GM12878 (cell line): ENCODE data around the gene GSG1L. TPM values are rescaled to one million over a fixed set of nuclear protein-coding genes. Genes with fewer than 3 reads are reported as not detected.

ENCODE experiments used
- ATAC-seq: fragments of 200-7000 bp; cut with Tn5 transposase; 3 replicates; pipeline ENCODE4 v1.9.1; 2020; ENCODE audit warnings: mild to moderate bottlenecking, moderate library complexity
- BruUV-seq: library from RNA; stranded (reverse); fragments of 400-500 nt; replicated peaks from 2 replicates; lab custom pipeline; 2021; lab: Mats Ljungman, UMichigan
- CTCF ChIA-PET: fragments of 300-600 bp; sonication (Branson Sonifier 250); formaldehyde crosslinking; extraction: SDS; loops from one replicate; lab custom pipeline; 2021; ENCODE audit warnings: inconsistent platforms; lab: Yijun Ruan, JAX
- POLR2A ChIA-PET: fragments of 350-600 bp; formaldehyde crosslinking; extraction: SDS; loops from one replicate; lab custom pipeline; 2021; ENCODE audit warnings: inconsistent platforms; lab: Charles Lee
- RAD21 ChIA-PET: fragments of 300-600 bp; sonication (Branson Sonifier 250); formaldehyde crosslinking; loops from one replicate; lab custom pipeline; 2023; ENCODE audit warnings: antibody characterized with exemption; ENCODE audit not compliant: unreplicated experiment; lab: Charles Lee
- SMC1A ChIA-PET: fragments of 300-600 bp; sonication (Branson Sonifier 250); formaldehyde crosslinking; loops from one replicate; lab custom pipeline; 2023; ENCODE audit not compliant: unreplicated experiment, uncharacterized antibody; lab: Charles Lee
- DNase-seq: peaks from one replicate; pipeline ENCODE4 v3.0.0-alpha.2; 2011; ENCODE audit warnings: low read depth, low spot score
- FAIRE-seq: peaks from 3 replicates; lab custom pipeline; 2011; peaks lifted over from hg19 to GRCh38; lab: Jason Lieb, UNC
- H2AFZ ChIP-seq: 2 replicates; pipeline ENCODE4 v1.6.0; 2011; ENCODE audit warnings: low read depth, low read length, control low read depth; ENCODE audit not compliant: control insufficient read depth
- H3K27ac ChIP-seq: 2 replicates; pipeline ENCODE4 v1.5.1; 2011; ENCODE audit warnings: control low read depth; ENCODE audit not compliant: control insufficient read depth, insufficient read depth
- H3K27me3 ChIP-seq, 2 experiments: replicated peaks in 1 of 2; 2 replicates each; pipeline versions ENCODE4 v1.6.0 to v1.6.1; 2011; ENCODE audit warnings: low read length in 1 of 2; ENCODE audit not compliant: control insufficient read depth in 2 of 2, insufficient read depth in 2 of 2
- H3K36me3 ChIP-seq, 2 experiments: 2 replicates each; pipeline ENCODE4 v1.5.1; 2011; ENCODE audit warnings: low read length in 1 of 2; ENCODE audit not compliant: control insufficient read depth in 2 of 2, insufficient read depth in 2 of 2
- H3K4me1 ChIP-seq: 2 replicates; pipeline ENCODE4 v1.6.1; 2011; ENCODE audit warnings: mild to moderate bottlenecking, low read length, moderate library complexity, mixed read lengths; ENCODE audit not compliant: control insufficient read depth, insufficient read depth
- H3K4me2 ChIP-seq: 2 replicates; pipeline ENCODE4 v1.6.0; 2011; ENCODE audit warnings: control low read depth; ENCODE audit not compliant: control insufficient read depth, insufficient read depth
- H3K4me3 ChIP-seq: fragments of 200-600 bp; sonication (generic); 2 replicates; pipeline ENCODE4 v1.5.1; 2016
- H3K79me2 ChIP-seq: 2 replicates; pipeline ENCODE4 v1.6.0; 2011; ENCODE audit warnings: low read length; ENCODE audit not compliant: control insufficient read depth, insufficient read depth
- H3K9ac ChIP-seq: 2 replicates; pipeline ENCODE4 v1.8.0; 2011; ENCODE audit warnings: low read length, control low read depth, mixed read lengths; ENCODE audit not compliant: control insufficient read depth, insufficient read depth
- H3K9me3 ChIP-seq: replicated peaks from 3 replicates; pipeline ENCODE4 v1.5.1; 2011; ENCODE audit warnings: mild to moderate bottlenecking, low read length; ENCODE audit not compliant: control insufficient read depth, insufficient read depth
- H4K20me1 ChIP-seq: 2 replicates; pipeline ENCODE4 v1.6.0; 2011; ENCODE audit not compliant: control insufficient read depth, insufficient read depth
- BMI1 ChIP-seq: fragments of 450-650 bp; IDR thresholded peaks from 2 replicates; pipeline ENCODE4 v1.6.1; 2016; ENCODE audit warnings: mild to moderate bottlenecking, moderate library complexity, borderline replicate concordance
- EED ChIP-seq: sonication (generic); IDR thresholded peaks from 2 replicates; pipeline ENCODE4 v1.6.1; 2016; ENCODE audit warnings: antibody characterized with exemption, low read depth
- EZH2 ChIP-seq: IDR thresholded peaks from 2 replicates; pipeline ENCODE4 v1.6.1; 2012; ENCODE audit warnings: low read depth, mild to moderate bottlenecking, control low read depth, inconsistent platforms, low read length, borderline replicate concordance; ENCODE audit not compliant: control insufficient read depth
- FOXK2 ChIP-seq: fragments of 450-650 bp; IDR thresholded peaks from 2 replicates; pipeline ENCODE4 v1.6.1; 2017; ENCODE audit warnings: mild to moderate bottlenecking, moderate library complexity
- FOXM1 ChIP-seq: IDR thresholded peaks from 2 replicates; pipeline ENCODE4 v1.6.1; 2012; ENCODE audit warnings: low read depth, mild to moderate bottlenecking, inconsistent platforms, low read length, moderate library complexity
- JUND ChIP-seq: IDR thresholded peaks from 2 replicates; pipeline ENCODE4 v1.6.1; 2012; ENCODE audit warnings: low read depth, mild to moderate bottlenecking, low read length, improper control_type of control experiment, moderate library complexity
- MEF2B ChIP-seq: fragments of 450-650 bp; IDR thresholded peaks from 2 replicates; pipeline ENCODE4 v1.6.1; 2018; ENCODE audit warnings: mild to moderate bottlenecking, moderate library complexity; ENCODE audit not compliant: partially characterized antibody, poor library complexity, severe bottlenecking
- MTA3 ChIP-seq: IDR thresholded peaks from 2 replicates; pipeline ENCODE4 v1.6.1; 2012; ENCODE audit warnings: low read length, inconsistent platforms, borderline replicate concordance
- NFXL1 ChIP-seq: fragments of 450-650 bp; IDR thresholded peaks from 2 replicates; pipeline ENCODE4 v1.6.1; 2017; ENCODE audit warnings: antibody characterized with exemption, mild to moderate bottlenecking, borderline replicate concordance
- SMAD5 ChIP-seq: IDR thresholded peaks from 2 replicates; pipeline ENCODE4 v1.6.1; 2016; ENCODE audit warnings: antibody characterized with exemption, low read depth
- SREBF1 ChIP-seq: IDR thresholded peaks from 2 replicates; pipeline ENCODE4 v1.6.1; 2012; ENCODE audit warnings: mild to moderate bottlenecking, low read length
- STAT1 ChIP-seq: fragments of 450-650 bp; conservative IDR thresholded peaks from 2 replicates; pipeline ENCODE4 v1.6.1; 2014; ENCODE audit warnings: antibody characterized with exemption, mild to moderate bottlenecking
- SUZ12 ChIP-seq: fragments of 200-600 bp; sonication (generic); IDR thresholded peaks from one replicate; pipeline ENCODE4 v1.6.1; 2018; ENCODE audit warnings: antibody characterized with exemption, mild to moderate bottlenecking; ENCODE audit not compliant: unreplicated experiment
- WRNIP1 ChIP-seq: IDR thresholded peaks from 2 replicates; pipeline ENCODE4 v1.6.1; 2011; ENCODE audit warnings: low read depth, low read length, improper control_type of control experiment, borderline replicate concordance
- YY1 ChIP-seq: IDR thresholded peaks from 2 replicates; pipeline ENCODE4 v1.6.1; 2011; ENCODE audit warnings: low read depth, mild to moderate bottlenecking, low read length
- ZNF384 ChIP-seq: IDR thresholded peaks from 2 replicates; pipeline ENCODE4 v1.6.1; 2012; ENCODE audit warnings: low read depth, mild to moderate bottlenecking, low read length, improper control_type of control experiment, borderline replicate concordance
- ZZZ3 ChIP-seq: IDR thresholded peaks from 2 replicates; pipeline ENCODE4 v1.6.1; 2011; ENCODE audit warnings: low read depth; ENCODE audit not compliant: control insufficient read depth, insufficient read length
- WGBS: methylation state at CpG from one replicate; pipeline ENCODE4 v1.1.6; 2016; ENCODE audit warnings: low lambda C conversion rate; ENCODE audit not compliant: insufficient replicate concordance, insufficient coverage; ENCODE audit errors: missing lambda C conversion rate; 5-methylcytosine and 5-hydroxymethylcytosine counted together
- in situ Hi-C: fragments of 300-500 bp; cut with MboI; formaldehyde crosslinking; loops from 9 replicates; pipeline ENCODE4 v1.14.3; 2018; ENCODE audit warnings: mixed read lengths
- intact Hi-C: fragments of 100-400 bp; cut with micrococcal nuclease; formaldehyde crosslinking; loops from one replicate; pipeline ENCODE4 v1.14.2; 2022; ENCODE audit not compliant: unreplicated experiment
- polyA plus RNA-seq, 11 experiments: library from polyadenylated mRNA; depleted of rRNA in 4 of 11; unstranded in 6 of 11; stranded (reverse) in 5 of 11; fragments of >200 nt; fragmentation: Nextera tagmentation in 4 of 11; fragmentation: Illumina TruSeq in 1 of 11; extraction: Ambion mirVana in 4 of 11; extraction: Trizol in 1 of 11; gene quantifications; 1 replicate in 1 of 11; 2 replicates in 10 of 11; pipeline versions ENCODE4 v1.2.1 to v1.2.3, GENCODE V29; 2011 to 2016; ENCODE audit warnings: inconsistent platforms in 2 of 11, missing spikeins in 2 of 11, low read depth in 1 of 11
- total RNA-seq, 4 experiments: library from RNA; depleted of rRNA in 3 of 4; stranded (reverse); fragments of >200 nt in 3 of 4; fragmentation: Illumina TruSeq in 1 of 4; extraction: Trizol in 1 of 4; gene quantifications; 2 replicates each; pipeline versions ENCODE4 v1.2.1 to v1.2.3, GENCODE V29; 2013 to 2021
- TF ChIP-seq, protein P1 (sequence below): fragments of 450-650 bp; IDR thresholded peaks from 2 replicates; pipeline ENCODE4 v1.6.1; 2018; ENCODE audit warnings: borderline replicate concordance, mild to moderate bottlenecking; ENCODE audit not compliant: partially characterized antibody
- TF ChIP-seq, protein P2 (sequence below): IDR thresholded peaks from 2 replicates; pipeline ENCODE4 v1.6.1; 2011; ENCODE audit warnings: low read depth, mild to moderate bottlenecking, low read length, moderate library complexity, borderline replicate concordance; ENCODE audit errors: extremely low read depth
- TF ChIP-seq, protein P3 (sequence below): fragments of 450-650 bp; IDR thresholded peaks from 2 replicates; pipeline ENCODE4 v1.6.1; 2017; ENCODE audit warnings: low read depth, mild to moderate bottlenecking, moderate library complexity

Gene GSG1L
- total and polyA plus RNA-seq, 10 of the 15 experiments (the other 5 are each of a cell fraction or from before 2014, with no cell fraction given): not detected

DNA sequence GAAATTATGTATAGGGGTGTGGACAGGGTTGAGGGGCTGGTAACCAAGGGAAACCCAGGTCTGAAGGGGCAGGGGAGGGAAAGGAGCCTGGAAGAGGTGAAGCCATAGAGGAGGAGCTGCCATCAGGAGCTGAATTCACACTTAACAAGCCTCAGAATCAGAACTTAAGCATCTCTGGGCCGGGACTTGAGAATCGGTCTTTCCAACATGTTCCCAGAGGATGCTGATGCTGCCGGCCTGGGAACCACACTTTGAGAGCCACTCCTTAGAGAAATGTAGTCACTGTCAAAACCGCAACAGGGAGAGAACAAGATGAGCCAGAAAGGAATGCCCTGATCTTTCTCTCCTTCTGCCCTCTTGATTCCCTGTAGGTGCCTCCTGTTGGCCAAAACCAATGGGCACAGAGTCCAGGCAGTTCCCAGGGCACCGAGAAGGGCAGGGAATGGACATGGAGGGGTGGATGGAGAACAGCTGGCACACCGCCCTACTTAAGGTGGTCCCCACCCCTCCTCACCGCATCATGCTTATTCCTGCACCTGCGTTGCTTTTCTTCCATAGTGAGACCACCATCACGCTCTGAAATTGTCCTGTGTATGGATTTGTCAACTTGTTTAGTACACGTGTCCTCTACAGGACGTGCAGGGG lies 88.5 kb downstream of the GSG1L start:
- CTCF ChIA-PET: interaction anchor here (1.4 to 3.1 kb wide), 4 partner anchors 96 to 335 kb away, joined by 4 to 51 read pairs (median 6); no protein-coding TSS in a partner anchor
- Histone ChIP-seq H4K20me1 (no peaks in the 10 kb centered on the region), H3K9ac (no peak overlapping the region), H3K79me2 (no peaks in the 10 kb centered on the region), H2AFZ (no peak overlapping the region), H3K4me2 (no peak overlapping the region), H3K27me3 (no peaks in the 10 kb centered on the region), H3K36me3 (no peaks in the 10 kb centered on the region), H3K9me3 (no peaks in the 10 kb centered on the region), H3K4me1 (no peaks in the 10 kb centered on the region), H3K27ac (no peak overlapping the region), H3K4me3 (no peak overlapping the region)
- POLR2A ChIA-PET: no interaction called here
- DNase-seq (no peak), FAIRE-seq (no peak), ATAC-seq (no peak)
- TF ChIP-seq EED: no peak
- no peak for TF ChIP-seq ZNF384
- TF ChIP-seq MEF2B: no peak
- no peak for TF ChIP-seq EZH2
- TF ChIP-seq NFXL1: no peak
- TF ChIP-seq ZZZ3: no peak
- TF ChIP-seq SMAD5: no peak
- no peak for TF ChIP-seq WRNIP1
- no peak for TF ChIP-seq STAT1
- TF ChIP-seq FOXM1: no peak
- no peak for TF ChIP-seq MTA3
- no peak for TF ChIP-seq SREBF1
- TF ChIP-seq, protein P1, sequence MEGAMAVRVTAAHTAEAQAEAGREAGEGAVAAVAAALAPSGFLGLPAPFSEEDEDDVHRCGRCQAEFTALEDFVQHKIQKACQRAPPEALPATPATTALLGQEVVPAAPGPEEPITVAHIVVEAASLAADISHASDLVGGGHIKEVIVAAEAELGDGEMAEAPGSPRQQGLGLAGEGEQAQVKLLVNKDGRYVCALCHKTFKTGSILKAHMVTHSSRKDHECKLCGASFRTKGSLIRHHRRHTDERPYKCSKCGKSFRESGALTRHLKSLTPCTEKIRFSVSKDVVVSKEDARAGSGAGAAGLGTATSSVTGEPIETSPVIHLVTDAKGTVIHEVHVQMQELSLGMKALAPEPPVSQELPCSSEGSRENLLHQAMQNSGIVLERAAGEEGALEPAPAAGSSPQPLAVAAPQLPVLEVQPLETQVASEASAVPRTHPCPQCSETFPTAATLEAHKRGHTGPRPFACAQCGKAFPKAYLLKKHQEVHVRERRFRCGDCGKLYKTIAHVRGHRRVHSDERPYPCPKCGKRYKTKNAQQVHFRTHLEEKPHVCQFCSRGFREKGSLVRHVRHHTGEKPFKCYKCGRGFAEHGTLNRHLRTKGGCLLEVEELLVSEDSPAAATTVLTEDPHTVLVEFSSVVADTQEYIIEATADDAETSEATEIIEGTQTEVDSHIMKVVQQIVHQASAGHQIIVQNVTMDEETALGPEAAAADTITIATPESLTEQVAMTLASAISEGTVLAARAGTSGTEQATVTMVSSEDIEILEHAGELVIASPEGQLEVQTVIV: no peak
- no peak for TF ChIP-seq SUZ12
- no peak for TF ChIP-seq YY1
- no peak for TF ChIP-seq BMI1
- TF ChIP-seq, protein P2, sequence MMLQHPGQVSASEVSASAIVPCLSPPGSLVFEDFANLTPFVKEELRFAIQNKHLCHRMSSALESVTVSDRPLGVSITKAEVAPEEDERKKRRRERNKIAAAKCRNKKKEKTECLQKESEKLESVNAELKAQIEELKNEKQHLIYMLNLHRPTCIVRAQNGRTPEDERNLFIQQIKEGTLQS: no peak
- no peak for TF ChIP-seq FOXK2
- no peak for TF ChIP-seq JUND
- TF ChIP-seq, protein P3, sequence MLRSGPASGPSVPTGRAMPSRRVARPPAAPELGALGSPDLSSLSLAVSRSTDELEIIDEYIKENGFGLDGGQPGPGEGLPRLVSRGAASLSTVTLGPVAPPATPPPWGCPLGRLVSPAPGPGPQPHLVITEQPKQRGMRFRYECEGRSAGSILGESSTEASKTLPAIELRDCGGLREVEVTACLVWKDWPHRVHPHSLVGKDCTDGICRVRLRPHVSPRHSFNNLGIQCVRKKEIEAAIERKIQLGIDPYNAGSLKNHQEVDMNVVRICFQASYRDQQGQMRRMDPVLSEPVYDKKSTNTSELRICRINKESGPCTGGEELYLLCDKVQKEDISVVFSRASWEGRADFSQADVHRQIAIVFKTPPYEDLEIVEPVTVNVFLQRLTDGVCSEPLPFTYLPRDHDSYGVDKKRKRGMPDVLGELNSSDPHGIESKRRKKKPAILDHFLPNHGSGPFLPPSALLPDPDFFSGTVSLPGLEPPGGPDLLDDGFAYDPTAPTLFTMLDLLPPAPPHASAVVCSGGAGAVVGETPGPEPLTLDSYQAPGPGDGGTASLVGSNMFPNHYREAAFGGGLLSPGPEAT: no peak
- in situ Hi-C loops: loop anchor here (5.0 kb wide), 1 partner anchor 242 kb away; no protein-coding TSS in a partner anchor
- SMC1A ChIA-PET: no interaction called here
- BruUV-seq: no TSS peak
- RAD21 ChIA-PET: no interaction called here
- intact Hi-C loops: no loop called here
- WGBS: 47% methylated on average over 11 of the region's 11 CpGs
